Astrocyte of the cerebellum (primary cell): Measurements from ENCODE around the gene RGCC.

Experiments
- DNase-seq: peaks from one replicate; pipeline ENCODE4 v3.0.0-alpha.2; 2011; ENCODE audit warnings: low read depth
- H3K4me3 ChIP-seq: 2 replicates; pipeline ENCODE4 v1.5.1; 2011; ENCODE audit warnings: mild to moderate bottlenecking, low read depth, low read length, moderate library complexity
- in situ Hi-C: cut with HindIII; loops from 2 replicates; pipeline ENCODE4 v1.10.0; 2017; ENCODE audit warnings: low sequenced_read_pairs
- TF ChIP-seq, protein P1 (sequence below): IDR thresholded peaks from 2 replicates; pipeline ENCODE4 v1.5.1; 2012; ENCODE audit warnings: low read length, low read depth, moderate library complexity, mild to moderate bottlenecking; ENCODE audit errors: missing control alignments

Gene RGCC

DNA sequence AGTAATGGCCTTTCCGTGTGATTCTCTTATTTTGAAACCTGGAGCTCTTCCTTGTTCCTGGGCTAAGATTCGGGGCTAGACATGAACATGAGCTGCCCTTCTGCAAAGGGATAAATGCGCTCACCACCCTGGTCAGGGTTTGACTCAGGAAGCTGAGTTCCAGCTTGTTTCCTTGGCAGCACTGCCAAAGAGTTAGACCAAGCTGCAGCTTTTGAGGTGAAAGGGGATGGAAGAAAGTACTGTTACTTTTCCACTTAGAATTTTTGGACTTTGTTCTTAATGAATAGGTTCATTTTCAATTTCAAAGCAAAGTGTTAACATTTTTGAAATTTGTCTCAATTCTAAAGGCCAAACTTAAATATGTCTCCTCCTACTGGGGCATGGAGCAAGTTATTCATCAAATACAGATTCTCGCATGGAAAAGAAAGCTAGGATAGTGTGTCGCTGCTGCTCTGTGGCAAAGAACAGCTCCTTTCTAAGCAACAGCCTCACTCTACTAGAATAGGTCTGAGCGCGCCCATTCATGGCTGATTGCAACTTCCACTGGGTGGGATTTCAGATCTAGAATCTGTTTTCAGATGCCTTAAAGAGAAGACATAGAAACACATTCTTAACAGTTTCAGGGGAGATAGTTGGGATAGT is 2.2 kb downstream of the RGCC start:
- in situ Hi-C loops = no loop called here
- peak overlapping the region; percentile 61 for H3K4me3 ChIP-seq
- TF ChIP-seq, protein P1, sequence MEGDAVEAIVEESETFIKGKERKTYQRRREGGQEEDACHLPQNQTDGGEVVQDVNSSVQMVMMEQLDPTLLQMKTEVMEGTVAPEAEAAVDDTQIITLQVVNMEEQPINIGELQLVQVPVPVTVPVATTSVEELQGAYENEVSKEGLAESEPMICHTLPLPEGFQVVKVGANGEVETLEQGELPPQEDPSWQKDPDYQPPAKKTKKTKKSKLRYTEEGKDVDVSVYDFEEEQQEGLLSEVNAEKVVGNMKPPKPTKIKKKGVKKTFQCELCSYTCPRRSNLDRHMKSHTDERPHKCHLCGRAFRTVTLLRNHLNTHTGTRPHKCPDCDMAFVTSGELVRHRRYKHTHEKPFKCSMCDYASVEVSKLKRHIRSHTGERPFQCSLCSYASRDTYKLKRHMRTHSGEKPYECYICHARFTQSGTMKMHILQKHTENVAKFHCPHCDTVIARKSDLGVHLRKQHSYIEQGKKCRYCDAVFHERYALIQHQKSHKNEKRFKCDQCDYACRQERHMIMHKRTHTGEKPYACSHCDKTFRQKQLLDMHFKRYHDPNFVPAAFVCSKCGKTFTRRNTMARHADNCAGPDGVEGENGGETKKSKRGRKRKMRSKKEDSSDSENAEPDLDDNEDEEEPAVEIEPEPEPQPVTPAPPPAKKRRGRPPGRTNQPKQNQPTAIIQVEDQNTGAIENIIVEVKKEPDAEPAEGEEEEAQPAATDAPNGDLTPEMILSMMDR = peak; percentile 12
- DNase-seq = no peak

DNA sequence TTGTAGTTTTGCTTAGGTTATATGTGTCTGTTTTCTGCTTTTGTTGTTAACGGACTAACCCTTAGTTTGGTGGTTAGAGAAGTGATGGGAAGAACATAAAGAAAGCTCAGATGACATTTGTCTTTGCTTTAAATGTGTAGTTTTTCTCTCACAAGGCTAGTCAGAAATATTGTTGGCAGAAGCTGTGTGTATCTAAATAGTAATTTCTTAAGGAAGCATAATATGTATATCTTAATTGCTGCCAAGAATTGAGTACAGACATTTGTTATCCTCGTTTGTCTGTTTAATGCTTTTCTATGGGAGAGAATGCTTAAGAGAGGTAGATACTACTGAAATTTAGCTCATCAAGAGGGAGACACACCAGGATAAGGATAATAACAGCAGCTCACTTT is 2.7 kb downstream of the RGCC start:
- in situ Hi-C loops = no loop called here
- peak overlapping the region; percentile 61 for H3K4me3 ChIP-seq
- TF ChIP-seq, protein P1 = no peak
- no peak for DNase-seq

DNA sequence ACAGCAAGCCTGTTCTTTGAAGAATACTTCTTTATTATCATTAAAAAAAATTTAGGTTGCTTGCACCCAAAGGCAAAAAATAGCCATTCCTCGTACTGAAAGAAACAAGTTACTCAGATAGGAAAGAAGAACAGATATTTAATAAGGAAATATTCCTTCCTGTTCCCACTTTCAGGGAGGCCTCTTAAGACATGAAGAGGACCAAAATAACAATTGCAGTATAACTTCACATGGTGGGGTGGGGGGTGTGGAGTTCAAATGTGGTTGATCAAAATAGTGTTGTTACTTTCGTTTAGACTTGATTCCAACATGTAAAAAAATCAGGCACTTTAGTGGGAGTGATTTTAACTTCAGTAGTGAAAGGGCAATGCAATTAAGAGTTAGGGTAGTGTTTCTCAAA is 3.6 kb downstream of the RGCC start:
- in situ Hi-C loops = no loop called here
- TF ChIP-seq, protein P1 = no peak
- H3K4me3 ChIP-seq = peak overlapping the region; percentile 61
- DNase-seq = no peak

DNA sequence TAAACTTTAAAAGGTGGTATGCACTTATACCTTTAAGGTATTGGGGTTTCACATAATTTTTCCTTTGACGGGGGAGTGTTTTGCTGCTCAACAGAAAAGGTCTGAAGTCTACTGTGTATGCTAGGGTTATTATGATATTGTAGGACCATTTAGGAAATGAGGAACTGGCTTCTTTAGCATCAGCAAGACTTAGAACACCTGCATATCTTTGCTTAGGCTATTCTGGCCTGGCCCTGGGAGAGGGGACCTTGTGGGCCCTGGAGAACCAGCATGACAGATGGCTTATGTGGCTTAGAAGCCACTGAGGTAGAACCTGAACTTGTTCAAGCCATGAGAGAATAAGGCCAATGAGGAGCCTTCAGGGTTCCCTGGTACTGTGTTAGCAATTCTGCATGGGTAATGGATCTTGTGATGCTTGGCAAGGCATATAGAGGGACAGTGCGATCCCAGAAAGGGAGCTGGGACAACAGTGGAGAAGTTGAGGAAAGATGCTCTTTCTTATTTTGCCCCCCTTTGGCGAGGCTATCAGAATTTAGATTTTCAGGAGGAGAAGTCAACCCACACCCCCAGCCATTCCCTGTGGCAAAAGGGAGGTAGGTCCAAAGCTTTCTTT is 4.3 kb downstream of the RGCC start:
- in situ Hi-C loops = no loop called here
- H3K4me3 ChIP-seq = no peak overlapping the region
- TF ChIP-seq, protein P1 = no peak
- no peak for DNase-seq

DNA sequence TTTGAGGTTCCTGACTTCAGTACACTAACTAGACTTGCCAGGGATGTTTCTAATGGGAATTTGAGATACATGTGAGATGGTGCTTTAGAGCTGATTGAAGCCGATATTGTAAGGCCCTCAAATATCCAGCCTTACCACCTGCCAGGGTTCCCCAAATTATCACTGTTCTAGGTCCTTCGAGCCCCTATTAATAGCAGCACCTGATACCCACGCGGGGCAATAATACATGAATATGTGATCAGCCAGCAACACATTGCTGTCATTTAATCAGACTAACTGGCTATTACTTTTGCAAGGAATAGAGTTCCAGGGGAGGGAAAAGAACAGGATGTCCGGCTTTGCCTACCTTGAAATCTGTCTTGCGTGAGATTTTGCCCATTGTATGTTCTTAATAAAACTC is 5.1 kb downstream of the RGCC start:
- TF ChIP-seq, protein P1 = no peak
- DNase-seq = no peak
- in situ Hi-C loops = no loop called here
- no peak overlapping the region for H3K4me3 ChIP-seq

DNA sequence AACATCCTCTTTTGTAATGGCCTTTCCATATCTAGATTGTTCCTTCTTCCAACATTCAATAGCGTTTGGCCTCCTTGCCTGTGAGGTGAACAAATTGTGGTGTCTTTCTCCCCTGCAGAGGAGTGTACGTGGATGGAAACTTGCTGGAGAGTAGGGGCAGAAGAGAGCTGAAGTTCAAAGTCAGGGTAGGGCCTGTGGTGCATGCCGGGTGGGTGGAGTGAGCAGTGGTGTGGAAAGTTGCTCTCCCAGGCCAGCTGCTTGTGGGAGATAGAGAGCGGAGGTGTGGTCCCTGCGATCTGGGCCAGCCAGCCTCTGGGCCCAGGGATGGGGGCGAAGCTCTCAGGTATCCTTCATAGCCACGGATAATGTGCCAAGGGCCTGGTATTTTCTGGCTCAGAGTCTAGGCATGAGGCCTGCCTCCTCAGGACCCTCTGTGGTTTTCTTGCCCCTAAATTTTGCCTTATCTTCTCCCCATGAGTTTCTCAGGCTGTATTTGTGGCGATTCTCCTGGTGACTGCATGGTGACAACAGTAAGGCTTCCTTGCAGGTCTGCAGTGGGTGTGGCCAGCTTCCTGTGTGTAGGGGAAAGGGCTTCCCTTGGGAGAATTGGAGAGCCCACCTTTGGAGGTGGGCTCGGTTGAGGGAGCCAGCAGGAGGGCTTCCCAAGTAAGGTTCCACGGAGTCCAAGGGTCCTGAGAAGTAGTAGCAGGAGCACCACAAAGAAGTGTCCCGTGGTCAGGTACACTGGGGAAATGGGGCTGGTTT is 6.7 kb downstream of the RGCC start:
- H3K4me3 ChIP-seq = no peak overlapping the region
- in situ Hi-C loops = no loop called here

More for the DNA sequence above, 6.7 kb downstream of the RGCC start:
- TF ChIP-seq, protein P1 = no peak
- DNase-seq = no peak
